CD4-positive, alpha-beta T cell (primary cell): Measurements from ENCODE around the gene LRRC47. TPM values are rescaled to one million over a fixed set of nuclear protein-coding genes. Genes with fewer than 3 reads are reported as not detected.

Experiments used
- ATAC-seq: fragments of 200-7000 bp; cut with Tn5 transposase; one replicate; pipeline ENCODE4 v1.10.0; 2022; ENCODE audit warnings: mild to moderate bottlenecking; ENCODE audit not compliant: poor library complexity
- CTCF ChIA-PET: fragments of 350-600 bp; sonication (Branson Sonifier 250); formaldehyde crosslinking; loops from one replicate; lab custom pipeline; 2021; ENCODE audit warnings: antibody characterized with exemption, inconsistent platforms; lab: Charles Lee
- POLR2A ChIA-PET: fragments of 350-600 bp; sonication (Branson Sonifier 250); formaldehyde crosslinking; loops from one replicate; lab custom pipeline; 2021; ENCODE audit warnings: antibody characterized with exemption, inconsistent platforms; lab: Charles Lee
- DNase-seq, 14 experiments: peaks; one replicate each; pipeline ENCODE4 v3.0.0-alpha.2; 2013 to 2020; ENCODE audit warnings: mixed read lengths in 2 of 14
- H3K27ac ChIP-seq, 2 donors: one replicate each; pipeline versions ENCODE4 v1.5.1 to v1.7.0; 2013; ENCODE audit warnings: low read length in 2 of 2, low read depth in 1 of 2, mild to moderate bottlenecking in 1 of 2
- H3K27me3 ChIP-seq, 2 experiments: 1 replicate in 1 of 2; 2 replicates in 1 of 2; pipeline versions ENCODE4 v1.6.1 to v1.7.0; 2013; ENCODE audit warnings: low read length in 2 of 2, control low read depth in 1 of 2, mild to moderate bottlenecking in 1 of 2, moderate library complexity in 1 of 2; ENCODE audit not compliant: insufficient read depth in 2 of 2, control insufficient read depth in 1 of 2
- H3K36me3 ChIP-seq: one replicate; pipeline ENCODE4 v1.6.1; 2013; ENCODE audit warnings: low read length, control low read depth; ENCODE audit not compliant: insufficient read depth
- H3K4me1 ChIP-seq: one replicate; pipeline ENCODE4 v1.6.1; 2013; ENCODE audit warnings: low read length, control low read depth; ENCODE audit not compliant: insufficient read depth
- H3K4me3 ChIP-seq: one replicate; pipeline ENCODE4 v1.5.1; 2013; ENCODE audit warnings: mild to moderate bottlenecking, low read length, moderate library complexity
- H3K9me3 ChIP-seq, 2 experiments: 1 replicate in 1 of 2; 2 replicates in 1 of 2; pipeline versions ENCODE4 v1.6.1 to v1.7.0; 2013; ENCODE audit warnings: low read length in 2 of 2, mild to moderate bottlenecking in 2 of 2, control low read depth in 1 of 2, moderate library complexity in 1 of 2; ENCODE audit not compliant: control insufficient read depth in 1 of 2, insufficient read depth in 1 of 2
- H3K27ac Mint-ChIP-seq: one replicate; pipeline ENCODE4 v1.8.0; 2020; ENCODE audit warnings: mixed read lengths
- H3K27me3 Mint-ChIP-seq: one replicate; pipeline ENCODE4 v1.8.0; 2021; ENCODE audit warnings: mixed read lengths
- H3K36me3 Mint-ChIP-seq: one replicate; pipeline ENCODE4 v1.8.0; 2021; ENCODE audit warnings: low read depth, mixed read lengths
- H3K4me1 Mint-ChIP-seq: one replicate; pipeline ENCODE4 v1.8.0; 2021; ENCODE audit warnings: low read depth, mixed read lengths
- H3K4me3 Mint-ChIP-seq: one replicate; pipeline ENCODE4 v1.8.0; 2020; ENCODE audit warnings: mild to moderate bottlenecking, mixed read lengths
- H3K9me3 Mint-ChIP-seq: one replicate; pipeline ENCODE4 v1.8.0; 2020; ENCODE audit warnings: mixed read lengths
- CTCF ChIP-seq: fragments of 200-600 bp; IDR thresholded peaks from one replicate; pipeline ENCODE4 v1.8.0; 2022; ENCODE audit warnings: antibody characterized with exemption, mild to moderate bottlenecking
- intact Hi-C, 2 experiments: fragments of 100-400 bp; cut with DNase I in 1 of 2; cut with micrococcal nuclease in 1 of 2; formaldehyde crosslinking; loops; one replicate each; pipeline versions ENCODE4 v1.15.1 to v1.9.0; 2023 to 2025; cut with DNase I, micrococcal nuclease
- total RNA-seq, 174 experiments: library from RNA in 2 of 174; stranded (reverse) in 2 of 174; gene quantifications; one replicate each; pipeline ENCODE4 v1.2.3 and lab custom pipeline; 2021 to 2026

Gene LRRC47
- total RNA-seq, 2 experiments from 2014 or later: 30.1 to 32.0 TPM

GRCh38 chr1:3731583-3732433 is 64.5 kb downstream of the LRRC47 start:
- no peak for TF ChIP-seq CTCF
- H3K4me3 Mint-ChIP-seq: no peak overlapping the region
- no peak overlapping the region for H3K27ac ChIP-seq
- peaks cover 11% of the 10 kb centered on the region for H3K27me3 Mint-ChIP-seq
- peaks cover 0 to 4% of the 10 kb centered on the region in 2 experiments for H3K9me3 ChIP-seq
- no peaks in the 10 kb centered on the region for H3K9me3 Mint-ChIP-seq
- H3K36me3 Mint-ChIP-seq: peaks cover 2% of the 10 kb centered on the region
- H3K36me3 ChIP-seq: no peaks in the 10 kb centered on the region
- H3K4me3 ChIP-seq: no peak overlapping the region
- DNase-seq (no peak), ATAC-seq (no peak)
- H3K4me1 Mint-ChIP-seq: no peaks in the 10 kb centered on the region
- H3K4me1 ChIP-seq: no peaks in the 10 kb centered on the region
- no peaks in the 10 kb centered on the region for H3K27me3 ChIP-seq
- H3K27ac Mint-ChIP-seq: no peak overlapping the region
- POLR2A ChIA-PET: no interaction called here
- CTCF ChIA-PET: no interaction called here
- intact Hi-C loops: no loop called here

- TF ChIP-seq CTCF: no peak
- CTCF ChIA-PET: no interaction called here
- intact Hi-C loops: no loop called here
- Histone ChIP-seq H3K9me3 (peaks cover 0 to 4% of the 10 kb centered on the region in 2 experiments), H3K4me3 (no peak overlapping the region), H3K27me3 (no peaks in the 10 kb centered on the region), H3K27ac (no peak overlapping the region), H3K4me1 (no peaks in the 10 kb centered on the region), H3K36me3 (no peaks in the 10 kb centered on the region)
- Mint-ChIP-seq H3K27me3 (peaks cover 11% of the 10 kb centered on the region), H3K36me3 (no peaks in the 10 kb centered on the region), H3K4me1 (no peaks in the 10 kb centered on the region), H3K9me3 (no peaks in the 10 kb centered on the region), H3K27ac (no peak overlapping the region), H3K4me3 (no peak overlapping the region)
- no peak for ATAC-seq
- POLR2A ChIA-PET: no interaction called here
- no peak for DNase-seq
Measured at GRCh38 chr1:3730543-3731247, 65.6 kb downstream of the LRRC47 start.

- intact Hi-C loops: no loop called here
- H3K4me1 Mint-ChIP-seq: no peaks in the 10 kb centered on the region
- peaks cover 0 to 4% of the 10 kb centered on the region in 2 experiments for H3K9me3 ChIP-seq
- H3K4me3 Mint-ChIP-seq: no peak overlapping the region
- POLR2A ChIA-PET: no interaction called here
- H3K36me3 ChIP-seq: no peaks in the 10 kb centered on the region
- H3K36me3 Mint-ChIP-seq: no peaks in the 10 kb centered on the region
- H3K27me3 ChIP-seq: no peaks in the 10 kb centered on the region
- H3K27ac ChIP-seq: no peak overlapping the region
- no peak for ATAC-seq
- DNase-seq: no peak
- no peak overlapping the region for H3K4me3 ChIP-seq
- peaks cover 11% of the 10 kb centered on the region for H3K27me3 Mint-ChIP-seq
- no peaks in the 10 kb centered on the region for H3K9me3 Mint-ChIP-seq
- H3K4me1 ChIP-seq: no peaks in the 10 kb centered on the region
- CTCF ChIA-PET: no interaction called here
- H3K27ac Mint-ChIP-seq: no peak overlapping the region
- no peak for TF ChIP-seq CTCF
Measured at GRCh38 chr1:3729594-3730542, 66.4 kb downstream of the LRRC47 start.
